HepG2 (cell line): ENCODE data around the gene EVPLL. TPM values are rescaled to one million over a fixed set of nuclear protein-coding genes. Genes with fewer than 3 reads are reported as not detected.

Experiments
- ATF1 ChIP-seq: IDR thresholded peaks from 2 replicates; pipeline ENCODE4 v1.6.1; 2016; ENCODE audit warnings: mild to moderate bottlenecking, control low read depth
- CHD2 ChIP-seq: IDR thresholded peaks from 2 replicates; pipeline ENCODE4 v1.6.1; 2011; ENCODE audit warnings: low read depth, low read length, improper control_type of control experiment
- CREM ChIP-seq, 2 experiments: sonication (generic) in 1 of 2; formaldehyde crosslinking in 1 of 2; IDR thresholded peaks; 2 replicates each; pipeline versions ENCODE4 v1.4.0 to v1.6.1; 2016 to 2020; ENCODE audit warnings: antibody characterized with exemption in 1 of 2, mild to moderate bottlenecking in 1 of 2, missing genetic modification reagents in 1 of 2
- EZH2 ChIP-seq: conservative IDR thresholded peaks from 2 replicates; pipeline ENCODE4 v1.6.1; 2012; ENCODE audit warnings: mild to moderate bottlenecking, low read depth, low read length, moderate library complexity
- FOXK2 ChIP-seq: fragments of 450-650 bp; IDR thresholded peaks from 2 replicates; pipeline ENCODE4 v1.6.1; 2016
- HNRNPL ChIP-seq: fragments of 200-400 bp; formaldehyde crosslinking; IDR thresholded peaks from 2 replicates; pipeline ENCODE4 v1.6.1; 2017; ENCODE audit warnings: mild to moderate bottlenecking, low read depth, low read length
- ISL2 ChIP-seq: sonication (generic); formaldehyde crosslinking; IDR thresholded peaks from 2 replicates; pipeline ENCODE4 v1.5.0; 2020; ENCODE audit warnings: missing genetic modification reagents
- MEF2D ChIP-seq: sonication (generic); formaldehyde crosslinking; IDR thresholded peaks from 2 replicates; pipeline ENCODE4 v1.5.1; 2020; ENCODE audit warnings: mild to moderate bottlenecking, missing genetic modification reagents
- MEIS2 ChIP-seq: sonication (generic); formaldehyde crosslinking; IDR thresholded peaks from 2 replicates; pipeline ENCODE4 v1.9.0; 2021; ENCODE audit warnings: mild to moderate bottlenecking, missing genetic modification reagents
- NAIF1 ChIP-seq: sonication (generic); formaldehyde crosslinking; IDR thresholded peaks from 2 replicates; pipeline ENCODE4 v1.5.0; 2020; ENCODE audit warnings: mild to moderate bottlenecking, missing genetic modification reagents, borderline replicate concordance
- RARG ChIP-seq: sonication (generic); formaldehyde crosslinking; IDR thresholded peaks from 2 replicates; pipeline ENCODE4 v1.4.0; 2020; ENCODE audit warnings: low read depth, mild to moderate bottlenecking, missing genetic modification reagents
- RBAK ChIP-seq: sonication (generic); formaldehyde crosslinking; IDR thresholded peaks from 2 replicates; pipeline ENCODE4 v1.5.1; 2020; ENCODE audit warnings: mild to moderate bottlenecking, missing genetic modification reagents
- SRF ChIP-seq: IDR thresholded peaks from 2 replicates; pipeline ENCODE4 v1.6.1; 2011; ENCODE audit warnings: mild to moderate bottlenecking, low read depth, low read length, moderate library complexity
- ZFY ChIP-seq: sonication (generic); formaldehyde crosslinking; IDR thresholded peaks from 2 replicates; pipeline ENCODE4 v1.4.0; 2020; ENCODE audit warnings: missing genetic modification reagents
- ZNF782 ChIP-seq: sonication (generic); formaldehyde crosslinking; IDR thresholded peaks from 2 replicates; pipeline ENCODE4 v1.4.0; 2020; ENCODE audit warnings: missing genetic modification reagents, mild to moderate bottlenecking, borderline replicate concordance
- ZNF792 ChIP-seq: IDR thresholded peaks from 2 replicates; pipeline ENCODE4 v1.6.1; 2016
- polyA plus RNA-seq, 8 experiments: library from polyadenylated mRNA; depleted of rRNA in 3 of 8; stranded (reverse) in 7 of 8; unstranded in 1 of 8; fragments of >200 nt; fragmentation: Illumina TruSeq in 4 of 8; extraction: Trizol in 4 of 8; gene quantifications; 2 replicates each; pipeline versions ENCODE4 v1.2.1 to v1.2.3, GENCODE V29; 2011 to 2016; ENCODE audit warnings: low read depth in 4 of 8, missing spikeins in 1 of 8, mixed read lengths in 1 of 8; ENCODE audit not compliant: insufficient read depth in 1 of 8
- total RNA-seq, 5 experiments: library from RNA; depleted of rRNA; stranded (reverse); fragments of >200 nt; fragmentation: Illumina TruSeq; extraction: Trizol; gene quantifications; 2 replicates each; pipeline ENCODE4 v1.2.3, GENCODE V29; 2016; ENCODE audit warnings: low read depth in 1 of 5
- TF ChIP-seq, protein P1 (sequence below): sonication (generic); IDR thresholded peaks from 2 replicates; pipeline ENCODE4 v1.6.1; 2016; ENCODE audit warnings: low read depth, borderline replicate concordance
- TF ChIP-seq, protein P2 (sequence below): sonication (generic); formaldehyde crosslinking; IDR thresholded peaks from 2 replicates; pipeline ENCODE4 v1.4.0; 2020; ENCODE audit warnings: missing genetic modification reagents, mild to moderate bottlenecking, borderline replicate concordance
- TF ChIP-seq, protein P3 (sequence below): sonication (generic); formaldehyde crosslinking; IDR thresholded peaks from 2 replicates; pipeline ENCODE4 v1.4.0; 2020; ENCODE audit warnings: missing genetic modification reagents, borderline replicate concordance
- TF ChIP-seq, protein P4 (sequence below): sonication (generic); formaldehyde crosslinking; IDR thresholded peaks from 2 replicates; pipeline ENCODE4 v1.4.0; 2020; ENCODE audit warnings: mild to moderate bottlenecking, low read depth, missing genetic modification reagents
- TF ChIP-seq, protein P5 (sequence below): sonication (generic); formaldehyde crosslinking; IDR thresholded peaks from 2 replicates; pipeline ENCODE4 v1.4.0; 2020; ENCODE audit warnings: missing genetic modification reagents

EVPLL gene
- total and polyA plus RNA-seq, 2 of the 13 experiments (the other 11 are each of a cell fraction or from before 2014, with no cell fraction given): 0.07 TPM; not detected in 1

DNA sequence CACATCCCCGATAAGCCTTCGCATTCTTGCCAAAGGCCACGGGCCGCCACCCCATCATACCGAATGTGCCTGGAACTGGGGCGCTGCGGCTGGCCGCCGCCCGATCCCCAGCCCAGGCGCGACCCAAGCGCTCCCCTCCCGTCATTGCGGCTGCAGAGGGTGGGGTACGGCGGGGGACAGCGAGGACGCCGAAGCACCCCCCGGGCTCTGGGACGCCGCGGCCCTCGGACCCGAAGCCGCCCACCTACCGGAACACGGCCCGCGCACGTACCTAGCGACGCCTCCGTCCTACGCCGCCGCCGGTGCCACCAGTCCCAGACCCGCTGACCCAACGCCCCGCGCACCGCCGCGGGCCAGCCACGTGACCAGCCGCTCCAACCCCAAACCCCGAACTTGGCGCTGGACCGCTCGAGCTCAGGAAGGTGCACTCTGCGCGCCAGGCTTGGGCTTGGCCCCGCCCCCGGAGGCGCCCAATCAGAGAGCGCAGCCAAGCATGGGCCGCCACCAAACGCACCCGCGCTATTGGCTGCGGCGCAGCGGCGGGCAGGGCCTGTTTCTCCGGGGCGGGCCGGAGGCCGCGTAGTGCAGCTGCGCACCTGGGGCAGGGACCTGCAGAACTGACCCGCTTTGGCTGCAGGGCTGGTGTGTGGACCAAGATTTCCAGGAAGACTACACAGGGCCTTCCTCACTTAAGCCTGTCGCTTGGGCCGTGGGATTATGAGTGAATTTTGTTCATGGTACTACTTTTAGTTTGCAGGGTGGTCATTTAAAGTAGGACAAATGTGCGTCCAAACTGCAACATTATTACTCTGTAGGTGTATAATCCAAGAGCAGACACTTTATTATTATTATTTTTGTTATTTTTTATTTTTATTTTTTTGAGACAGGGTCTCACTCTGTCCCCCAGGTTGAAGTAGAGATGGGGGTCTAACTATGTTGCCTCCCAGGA lies 14.2 kb upstream of the EVPLL start, which contains the start of gene SHMT1 (continued):
- TF ChIP-seq MEIS2 (CRISPR knock-in tag) (peak; percentile 90; the same call in 1 of the 2 replicates), HNRNPL (no peak), ATF1 (CRISPR knock-in tag) (no peak), ISL2 (CRISPR knock-in tag) (peak; percentile 57), RARG (no peak), CHD2 (no peak), MEF2D (CRISPR knock-in tag) (no peak; the same call in none of the 2 replicates), RBAK (CRISPR knock-in tag) (no peak), FOXK2 (no peak), SRF (peak; percentile 48; the same call in 1 of the 2 replicates), EZH2 (no peak), NAIF1 (CRISPR knock-in tag) (peak; percentile 55), CREM (IDR thresholded peaks at IDR 0.05) (no peak), CREM (CRISPR knock-in tag; IDR thresholded peaks at IDR 0.05) (no peak), ZNF782 (CRISPR knock-in tag) (no peak), ZFY (peak; percentile 76), ZNF792 (CRISPR knock-in tag) (peak; percentile 67)
- TF ChIP-seq, protein P1, sequence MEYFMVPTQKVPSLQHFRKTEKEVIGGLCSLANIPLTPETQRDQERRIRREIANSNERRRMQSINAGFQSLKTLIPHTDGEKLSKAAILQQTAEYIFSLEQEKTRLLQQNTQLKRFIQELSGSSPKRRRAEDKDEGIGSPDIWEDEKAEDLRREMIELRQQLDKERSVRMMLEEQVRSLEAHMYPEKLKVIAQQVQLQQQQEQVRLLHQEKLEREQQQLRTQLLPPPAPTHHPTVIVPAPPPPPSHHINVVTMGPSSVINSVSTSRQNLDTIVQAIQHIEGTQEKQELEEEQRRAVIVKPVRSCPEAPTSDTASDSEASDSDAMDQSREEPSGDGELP: peak; percentile 40; the same call in 1 of the 2 replicates
- TF ChIP-seq, protein P2, sequence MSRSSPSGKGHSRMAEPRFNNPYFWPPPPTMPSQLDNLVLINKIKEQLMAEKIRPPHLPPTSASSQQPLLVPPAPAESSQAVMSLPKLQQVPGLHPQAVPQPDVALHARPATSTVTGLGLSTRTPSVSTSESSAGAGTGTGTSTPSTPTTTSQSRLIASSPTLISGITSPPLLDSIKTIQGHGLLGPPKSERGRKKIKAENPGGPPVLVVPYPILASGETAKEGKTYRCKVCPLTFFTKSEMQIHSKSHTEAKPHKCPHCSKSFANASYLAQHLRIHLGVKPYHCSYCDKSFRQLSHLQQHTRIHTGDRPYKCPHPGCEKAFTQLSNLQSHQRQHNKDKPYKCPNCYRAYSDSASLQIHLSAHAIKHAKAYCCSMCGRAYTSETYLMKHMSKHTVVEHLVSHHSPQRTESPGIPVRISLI (CRISPR knock-in tag): no peak
- TF ChIP-seq, protein P3, sequence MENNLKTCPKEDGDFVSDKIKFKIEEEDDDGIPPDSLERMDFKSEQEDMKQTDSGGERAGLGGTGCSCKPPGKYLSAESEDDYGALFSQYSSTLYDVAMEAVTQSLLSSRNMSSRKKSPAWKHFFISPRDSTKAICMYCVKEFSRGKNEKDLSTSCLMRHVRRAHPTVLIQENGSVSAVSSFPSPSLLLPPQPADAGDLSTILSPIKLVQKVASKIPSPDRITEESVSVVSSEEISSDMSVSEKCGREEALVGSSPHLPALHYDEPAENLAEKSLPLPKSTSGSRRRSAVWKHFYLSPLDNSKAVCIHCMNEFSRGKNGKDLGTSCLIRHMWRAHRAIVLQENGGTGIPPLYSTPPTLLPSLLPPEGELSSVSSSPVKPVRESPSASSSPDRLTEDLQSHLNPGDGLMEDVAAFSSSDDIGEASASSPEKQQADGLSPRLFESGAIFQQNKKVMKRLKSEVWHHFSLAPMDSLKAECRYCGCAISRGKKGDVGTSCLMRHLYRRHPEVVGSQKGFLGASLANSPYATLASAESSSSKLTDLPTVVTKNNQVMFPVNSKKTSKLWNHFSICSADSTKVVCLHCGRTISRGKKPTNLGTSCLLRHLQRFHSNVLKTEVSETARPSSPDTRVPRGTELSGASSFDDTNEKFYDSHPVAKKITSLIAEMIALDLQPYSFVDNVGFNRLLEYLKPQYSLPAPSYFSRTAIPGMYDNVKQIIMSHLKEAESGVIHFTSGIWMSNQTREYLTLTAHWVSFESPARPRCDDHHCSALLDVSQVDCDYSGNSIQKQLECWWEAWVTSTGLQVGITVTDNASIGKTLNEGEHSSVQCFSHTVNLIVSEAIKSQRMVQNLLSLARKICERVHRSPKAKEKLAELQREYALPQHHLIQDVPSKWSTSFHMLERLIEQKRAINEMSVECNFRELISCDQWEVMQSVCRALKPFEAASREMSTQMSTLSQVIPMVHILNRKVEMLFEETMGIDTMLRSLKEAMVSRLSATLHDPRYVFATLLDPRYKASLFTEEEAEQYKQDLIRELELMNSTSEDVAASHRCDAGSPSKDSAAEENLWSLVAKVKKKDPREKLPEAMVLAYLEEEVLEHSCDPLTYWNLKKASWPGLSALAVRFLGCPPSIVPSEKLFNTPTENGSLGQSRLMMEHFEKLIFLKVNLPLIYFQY (CRISPR knock-in tag): peak; percentile 97
- TF ChIP-seq, protein P4, sequence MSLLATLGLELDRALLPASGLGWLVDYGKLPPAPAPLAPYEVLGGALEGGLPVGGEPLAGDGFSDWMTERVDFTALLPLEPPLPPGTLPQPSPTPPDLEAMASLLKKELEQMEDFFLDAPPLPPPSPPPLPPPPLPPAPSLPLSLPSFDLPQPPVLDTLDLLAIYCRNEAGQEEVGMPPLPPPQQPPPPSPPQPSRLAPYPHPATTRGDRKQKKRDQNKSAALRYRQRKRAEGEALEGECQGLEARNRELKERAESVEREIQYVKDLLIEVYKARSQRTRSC (CRISPR knock-in tag): no peak
- TF ChIP-seq, protein P5, sequence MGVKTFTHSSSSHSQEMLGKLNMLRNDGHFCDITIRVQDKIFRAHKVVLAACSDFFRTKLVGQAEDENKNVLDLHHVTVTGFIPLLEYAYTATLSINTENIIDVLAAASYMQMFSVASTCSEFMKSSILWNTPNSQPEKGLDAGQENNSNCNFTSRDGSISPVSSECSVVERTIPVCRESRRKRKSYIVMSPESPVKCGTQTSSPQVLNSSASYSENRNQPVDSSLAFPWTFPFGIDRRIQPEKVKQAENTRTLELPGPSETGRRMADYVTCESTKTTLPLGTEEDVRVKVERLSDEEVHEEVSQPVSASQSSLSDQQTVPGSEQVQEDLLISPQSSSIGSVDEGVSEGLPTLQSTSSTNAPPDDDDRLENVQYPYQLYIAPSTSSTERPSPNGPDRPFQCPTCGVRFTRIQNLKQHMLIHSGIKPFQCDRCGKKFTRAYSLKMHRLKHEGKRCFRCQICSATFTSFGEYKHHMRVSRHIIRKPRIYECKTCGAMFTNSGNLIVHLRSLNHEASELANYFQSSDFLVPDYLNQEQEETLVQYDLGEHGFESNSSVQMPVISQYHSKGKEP: 0 out of 2 replicates have a peak, but pooled peaks have one; percentile 15
